PC-3 (cell line): ENCODE results near the gene RAP1GAP2. TPM values are rescaled to one million over a fixed set of nuclear protein-coding genes. Genes with fewer than 3 reads are reported as not detected.

Experiments
- ATAC-seq: fragments of 200-7000 bp; cut with Tn5 transposase; 2 replicates; pipeline ENCODE4 v1.9.1; 2020; ENCODE audit warnings: mild to moderate bottlenecking, moderate library complexity
- BruUV-seq: library from RNA; stranded (reverse); fragments of 400-500 nt; replicated peaks from 2 replicates; lab custom pipeline; 2021; lab: Mats Ljungman, UMichigan
- CTCF ChIA-PET: fragments of 300-600 bp; sonication (Branson Sonifier 250); formaldehyde crosslinking; loops from one replicate; lab custom pipeline; 2022; ENCODE audit warnings: antibody characterized with exemption; lab: Charles Lee
- POLR2A ChIA-PET: fragments of 300-600 bp; sonication (Branson Sonifier 250); formaldehyde crosslinking; loops from one replicate; lab custom pipeline; 2022; ENCODE audit warnings: antibody characterized with exemption; ENCODE audit not compliant: unreplicated experiment; lab: Charles Lee
- DNase-seq: peaks from one replicate; pipeline ENCODE4 v3.0.0-alpha.2; 2015
- H2AFZ ChIP-seq: fragments of 300-600 bp; sonication (generic); 2 replicates; pipeline ENCODE4 v1.6.0; 2016; ENCODE audit warnings: antibody characterized with exemption, low read length
- H3F3A ChIP-seq: fragments of 300-600 bp; sonication (generic); one replicate; pipeline ENCODE4 v1.6.0; 2017; ENCODE audit warnings: antibody characterized with exemption, low read length, control low read depth, mild to moderate bottlenecking; ENCODE audit not compliant: unreplicated experiment
- H3K27ac ChIP-seq: fragments of 300-600 bp; sonication (generic); 2 replicates; pipeline ENCODE4 v1.5.1; 2016; ENCODE audit warnings: mild to moderate bottlenecking, low read length
- H3K27me3 ChIP-seq: fragments of 300-600 bp; sonication (generic); 2 replicates; pipeline ENCODE4 v1.6.1; 2016; ENCODE audit warnings: low read length, mixed read lengths
- H3K36me3 ChIP-seq: fragments of 300-600 bp; sonication (generic); 2 replicates; pipeline ENCODE4 v1.6.1; 2016; ENCODE audit warnings: low read depth, mixed run types, low read length, mixed read lengths
- H3K4me1 ChIP-seq: fragments of 300-600 bp; sonication (generic); 2 replicates; pipeline ENCODE4 v1.5.1; 2016; ENCODE audit warnings: low read length; ENCODE audit not compliant: insufficient read depth
- H3K4me2 ChIP-seq: fragments of 300-600 bp; sonication (generic); 2 replicates; pipeline ENCODE4 v1.6.0; 2016; ENCODE audit warnings: low read length
- H3K4me3 ChIP-seq: fragments of 300-600 bp; sonication (generic); 2 replicates; pipeline ENCODE4 v1.5.1; 2016; ENCODE audit warnings: mild to moderate bottlenecking, low read length, mixed read lengths
- H3K79me2 ChIP-seq: fragments of 300-600 bp; sonication (generic); 2 replicates; pipeline ENCODE4 v1.6.1; 2017; ENCODE audit warnings: low read length, mixed read lengths
- H3K9ac ChIP-seq: fragments of 300-600 bp; sonication (generic); 2 replicates; pipeline ENCODE4 v1.6.0; 2016; ENCODE audit warnings: mild to moderate bottlenecking, low read length
- H3K9me2 ChIP-seq: fragments of 300-600 bp; sonication (generic); replicated peaks from 2 replicates; pipeline ENCODE4 v1.6.1; 2016; ENCODE audit warnings: mixed run types, low read length, mixed read lengths
- H3K9me3 ChIP-seq: fragments of 300-600 bp; sonication (generic); 2 replicates; pipeline ENCODE4 v1.6.1; 2016; ENCODE audit warnings: low read length, mixed read lengths
- H4K20me1 ChIP-seq: fragments of 300-600 bp; sonication (generic); 2 replicates; pipeline ENCODE4 v1.6.1; 2016; ENCODE audit warnings: low read length, mixed read lengths
- EZH2 ChIP-seq: fragments of 300-600 bp; sonication (generic); IDR thresholded peaks from one replicate; pipeline ENCODE4 v1.6.1; 2017; ENCODE audit warnings: antibody characterized with exemption, mild to moderate bottlenecking, low read length; ENCODE audit not compliant: unreplicated experiment
- EZH2phosphoT487 ChIP-seq: fragments of 300-600 bp; sonication (generic); IDR thresholded peaks from 2 replicates; pipeline ENCODE4 v1.6.1; 2018; ENCODE audit warnings: mild to moderate bottlenecking, antibody characterized with exemption, low read length, borderline replicate concordance
- intact Hi-C: fragments of 100-400 bp; cut with micrococcal nuclease; formaldehyde crosslinking; loops from 2 replicates; pipeline ENCODE4 v1.9.0; 2023
- total RNA-seq: library from RNA; depleted of rRNA; stranded (reverse); fragments of >200 nt; gene quantifications from 2 replicates; pipeline ENCODE4 v1.2.3, GENCODE V29; 2014
- TF ChIP-seq, protein P1 (sequence below): fragments of 300-600 bp; sonication (generic); conservative IDR thresholded peaks from 2 replicates; pipeline ENCODE4 v1.5.1; 2017; ENCODE audit warnings: antibody characterized with exemption, low read depth, mild to moderate bottlenecking, low read length

RAP1GAP2 gene
- total RNA-seq, 1 experiment from 2014 or later = 14.5 TPM

DNA sequence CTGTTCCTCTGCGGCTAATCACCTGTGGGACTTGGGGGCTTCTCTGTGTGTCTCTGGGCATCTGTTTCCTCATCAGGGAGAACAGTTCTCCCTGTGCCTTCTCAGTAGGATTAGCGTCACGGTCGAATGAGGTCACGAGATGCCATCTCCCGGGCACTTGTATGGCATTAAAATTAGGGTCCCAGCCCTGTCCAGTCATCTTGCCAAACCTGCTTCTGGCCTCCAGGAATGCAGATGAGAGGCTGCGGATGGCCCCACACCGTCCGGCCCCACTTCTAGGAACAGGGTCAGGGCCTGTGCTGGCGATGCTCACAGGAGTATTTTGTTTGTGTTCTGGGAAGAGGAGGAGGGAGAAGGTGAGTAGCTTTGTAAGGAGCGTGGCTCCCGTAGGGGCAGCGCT lies 208.7 kb downstream of the RAP1GAP2 start:
- Histone ChIP-seq H3K79me2 (no peaks in the 10 kb centered on the region), H4K20me1 (no peaks in the 10 kb centered on the region), H3F3A (no peaks in the 10 kb centered on the region), H3K4me1 (peaks cover 20% of the 10 kb centered on the region), H3K27ac (peak overlapping the region; percentile 89), H3K9ac (peak overlapping the region; percentile 66), H3K27me3 (no peaks in the 10 kb centered on the region), H2AFZ (no peak overlapping the region), H3K9me2 (no peaks in the 10 kb centered on the region), H3K4me2 (no peak overlapping the region), H3K36me3 (0 out of 2 replicates have a peak, but pooled peaks cover 5% of the 10 kb centered on the region), H3K9me3 (no peaks in the 10 kb centered on the region), H3K4me3 (no peak overlapping the region)
- DNase-seq (no peak), ATAC-seq (no peak)
- CTCF ChIA-PET = no interaction called here
- POLR2A ChIA-PET = no interaction called here
- no TSS peak for BruUV-seq
- intact Hi-C loops = loop anchor here (2.0 kb wide), 1 partner anchor 44 kb away; no protein-coding TSS in a partner anchor
- TF ChIP-seq EZH2phosphoT487 = no peak
- TF ChIP-seq EZH2 = no peak
- TF ChIP-seq, protein P1, sequence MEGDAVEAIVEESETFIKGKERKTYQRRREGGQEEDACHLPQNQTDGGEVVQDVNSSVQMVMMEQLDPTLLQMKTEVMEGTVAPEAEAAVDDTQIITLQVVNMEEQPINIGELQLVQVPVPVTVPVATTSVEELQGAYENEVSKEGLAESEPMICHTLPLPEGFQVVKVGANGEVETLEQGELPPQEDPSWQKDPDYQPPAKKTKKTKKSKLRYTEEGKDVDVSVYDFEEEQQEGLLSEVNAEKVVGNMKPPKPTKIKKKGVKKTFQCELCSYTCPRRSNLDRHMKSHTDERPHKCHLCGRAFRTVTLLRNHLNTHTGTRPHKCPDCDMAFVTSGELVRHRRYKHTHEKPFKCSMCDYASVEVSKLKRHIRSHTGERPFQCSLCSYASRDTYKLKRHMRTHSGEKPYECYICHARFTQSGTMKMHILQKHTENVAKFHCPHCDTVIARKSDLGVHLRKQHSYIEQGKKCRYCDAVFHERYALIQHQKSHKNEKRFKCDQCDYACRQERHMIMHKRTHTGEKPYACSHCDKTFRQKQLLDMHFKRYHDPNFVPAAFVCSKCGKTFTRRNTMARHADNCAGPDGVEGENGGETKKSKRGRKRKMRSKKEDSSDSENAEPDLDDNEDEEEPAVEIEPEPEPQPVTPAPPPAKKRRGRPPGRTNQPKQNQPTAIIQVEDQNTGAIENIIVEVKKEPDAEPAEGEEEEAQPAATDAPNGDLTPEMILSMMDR = no peak

- peaks cover 8% of the 10 kb centered on the region; the same call in 1 of the 2 replicates for H3K36me3 ChIP-seq
- peaks cover 20% of the 10 kb centered on the region for H3K4me1 ChIP-seq
- H2AFZ ChIP-seq = no peak overlapping the region
- intact Hi-C loops = loop anchor here (2.0 kb wide), 1 partner anchor 45 kb away; no protein-coding TSS in a partner anchor
- POLR2A ChIA-PET = no interaction called here
- H3F3A ChIP-seq = no peaks in the 10 kb centered on the region
- no peak overlapping the region for H3K9ac ChIP-seq
- H3K4me2 ChIP-seq = no peak overlapping the region
- no peaks in the 10 kb centered on the region for H3K79me2 ChIP-seq
- CTCF ChIA-PET = no interaction called here
- no peak for ATAC-seq
- H3K27me3 ChIP-seq = no peaks in the 10 kb centered on the region
- no peak overlapping the region for H3K27ac ChIP-seq
- no peak overlapping the region for H3K4me3 ChIP-seq
- H4K20me1 ChIP-seq = no peaks in the 10 kb centered on the region
- no TSS peak for BruUV-seq
- no peaks in the 10 kb centered on the region for H3K9me2 ChIP-seq
- no peaks in the 10 kb centered on the region for H3K9me3 ChIP-seq
- no peak for TF ChIP-seq EZH2
- no peak for TF ChIP-seq EZH2phosphoT487
- TF ChIP-seq, protein P1 = no peak
- no peak for DNase-seq
These were observed 209.5 kb downstream of the RAP1GAP2 start for GRCh38 chr17:3005696-3006095.

DNA sequence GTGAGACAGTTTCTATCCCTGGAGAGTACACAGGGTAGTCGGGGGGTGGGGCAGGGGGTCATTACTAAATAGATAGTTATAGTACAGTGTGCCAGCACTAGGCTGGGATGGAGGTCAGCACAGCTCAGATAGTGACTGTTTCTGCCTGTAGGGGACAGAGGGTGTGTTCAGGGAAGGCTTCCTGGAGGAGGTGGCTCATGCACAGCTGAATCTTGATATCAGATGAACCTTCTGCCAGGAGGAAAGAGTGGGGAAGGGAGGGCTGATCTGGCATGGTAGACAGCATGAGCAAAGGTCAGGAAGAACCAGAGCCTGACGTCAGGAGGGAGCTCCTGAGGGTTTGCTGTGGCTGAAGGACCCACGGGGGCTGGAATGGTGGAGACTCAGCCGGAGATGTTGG lies 210.6 kb downstream of the RAP1GAP2 start:
- Histone ChIP-seq H3K27me3 (no peaks in the 10 kb centered on the region), H3K9me2 (no peaks in the 10 kb centered on the region), H3F3A (no peaks in the 10 kb centered on the region), H4K20me1 (no peaks in the 10 kb centered on the region), H2AFZ (no peak overlapping the region), H3K36me3 (peaks cover 8% of the 10 kb centered on the region; the same call in 1 of the 2 replicates), H3K9ac (no peak overlapping the region), H3K4me2 (no peak overlapping the region), H3K27ac (no peak overlapping the region), H3K4me3 (no peak overlapping the region), H3K79me2 (no peaks in the 10 kb centered on the region), H3K4me1 (peaks cover 23% of the 10 kb centered on the region), H3K9me3 (no peaks in the 10 kb centered on the region)
- TF ChIP-seq EZH2 = no peak
- TF ChIP-seq, protein P1 = no peak
- no peak for TF ChIP-seq EZH2phosphoT487
- POLR2A ChIA-PET = no interaction called here
- ATAC-seq (no peak), DNase-seq (no peak)
- BruUV-seq = no TSS peak
- intact Hi-C loops = no loop called here
- CTCF ChIA-PET = no interaction called here
